ENCODE measurements around the gene AEBP1. TPM values are rescaled to one million over a fixed set of nuclear protein-coding genes. Genes with fewer than 3 reads are reported as not detected.
A peak's percentile ranks its signal among the peaks of the same experiment; 100 is the strongest.

The AEBP1 gene
- 36.8 and 45.8 TPM in 2 replicates for total RNA-seq (2014; rRNA removed; shearing (Covaris generic); ENCODE audit: low replicate concordance)

- Histone ChIP-seq H3K36me3 (peaks cover 23% of the 10 kb centered on the region), H3K27me3 (no peaks in the 10 kb centered on the region), H3K9me3 (no peaks in the 10 kb centered on the region), H3K4me3 (peak within 1 kb of the TSS; percentile 78)
- peak; percentile 66 for DNase-seq
These were observed at the start of gene AEBP1 for GRCh38 chr7:44103923-44104859. Gene AEBP1, plus strand, starts transcription at chr7:44104345. Its CDS starts 321 bp downstream, at chr7:44104666.

GRCh38 chr7:44056681-44057080 is 47.5 kb upstream of the AEBP1 start:
- Histone ChIP-seq H3K9me3 (no peaks in the 10 kb centered on the region), H3K4me3 (no peak overlapping the region), H3K36me3 (peaks cover 58% of the 10 kb centered on the region), H3K27me3 (no peaks in the 10 kb centered on the region)
- DNase-seq, result no peak

GRCh38 chr7:44057181-44057848 is 46.8 kb upstream of the AEBP1 start:
- Histone ChIP-seq H3K27me3 (no peaks in the 10 kb centered on the region), H3K4me3 (no peak overlapping the region), H3K9me3 (no peaks in the 10 kb centered on the region), H3K36me3 (peaks cover 53% of the 10 kb centered on the region)
- no peak for DNase-seq

- Histone ChIP-seq H3K4me3 (no peak overlapping the region), H3K36me3 (peaks cover 52% of the 10 kb centered on the region), H3K9me3 (no peaks in the 10 kb centered on the region), H3K27me3 (no peaks in the 10 kb centered on the region)
- DNase-seq, result no peak
These were observed 46.0 kb upstream of the AEBP1 start for GRCh38 chr7:44057849-44058758.

GRCh38 chr7:44058759-44059218 is 45.4 kb upstream of the AEBP1 start:
- no peak overlapping the region for H3K4me3 ChIP-seq
- DNase-seq, result no peak

GRCh38 chr7:44059219-44060090 is 44.7 kb upstream of the AEBP1 start:
- H3K36me3 ChIP-seq, result peaks cover 41% of the 10 kb centered on the region
- no peaks in the 10 kb centered on the region for H3K27me3 ChIP-seq
- H3K9me3 ChIP-seq, result no peaks in the 10 kb centered on the region
- H3K4me3 ChIP-seq, result no peak overlapping the region
- DNase-seq, result no peak

More at GRCh38 chr7:44058759-44059218, 45.4 kb upstream of the AEBP1 start:
- Histone ChIP-seq H3K27me3 (no peaks in the 10 kb centered on the region), H3K36me3 (peaks cover 48% of the 10 kb centered on the region), H3K9me3 (no peaks in the 10 kb centered on the region)

GRCh38 chr7:44060091-44060947 is 43.8 kb upstream of the AEBP1 start:
- peaks cover 34% of the 10 kb centered on the region for H3K36me3 ChIP-seq
- DNase-seq, result no peak
- no peaks in the 10 kb centered on the region for H3K9me3 ChIP-seq
- no peaks in the 10 kb centered on the region for H3K27me3 ChIP-seq
- H3K4me3 ChIP-seq, result no peak overlapping the region

GRCh38 chr7:44060948-44061644 is 43.0 kb upstream of the AEBP1 start:
- peaks cover 32% of the 10 kb centered on the region for H3K36me3 ChIP-seq
- H3K4me3 ChIP-seq, result no peak overlapping the region
- H3K27me3 ChIP-seq, result no peaks in the 10 kb centered on the region
- no peak for DNase-seq
- no peaks in the 10 kb centered on the region for H3K9me3 ChIP-seq

- H3K36me3 ChIP-seq, result peaks cover 26% of the 10 kb centered on the region
- no peaks in the 10 kb centered on the region for H3K27me3 ChIP-seq
- H3K4me3 ChIP-seq, result no peak overlapping the region
- no peaks in the 10 kb centered on the region for H3K9me3 ChIP-seq
- no peak for DNase-seq
These were observed 42.4 kb upstream of the AEBP1 start for GRCh38 chr7:44061645-44062179.

- peaks cover 23% of the 10 kb centered on the region for H3K36me3 ChIP-seq
- DNase-seq, result no peak
- H3K9me3 ChIP-seq, result no peaks in the 10 kb centered on the region
- H3K27me3 ChIP-seq, result no peaks in the 10 kb centered on the region
- no peak overlapping the region for H3K4me3 ChIP-seq
These were observed 41.8 kb upstream of the AEBP1 start for GRCh38 chr7:44062180-44062902.

- DNase-seq, result no peak
- Histone ChIP-seq H3K4me3 (no peak overlapping the region), H3K36me3 (peaks cover 19% of the 10 kb centered on the region), H3K9me3 (no peaks in the 10 kb centered on the region), H3K27me3 (no peaks in the 10 kb centered on the region)
These were observed 41.2 kb upstream of the AEBP1 start for GRCh38 chr7:44062903-44063295.

GRCh38 chr7:44063547-44063893 is 40.6 kb upstream of the AEBP1 start:
- Histone ChIP-seq H3K36me3 (peaks cover 14% of the 10 kb centered on the region), H3K27me3 (no peaks in the 10 kb centered on the region), H3K4me3 (no peak overlapping the region), H3K9me3 (no peaks in the 10 kb centered on the region)
- no peak for DNase-seq

GRCh38 chr7:44063894-44064651 is 40.1 kb upstream of the AEBP1 start:
- Histone ChIP-seq H3K4me3 (no peak overlapping the region), H3K27me3 (no peaks in the 10 kb centered on the region), H3K9me3 (no peaks in the 10 kb centered on the region), H3K36me3 (peaks cover 9% of the 10 kb centered on the region)
- DNase-seq, result no peak
